Superior temporal gyrus (tissue), 1 donor: ENCODE measurements around the gene NEFH.
"Not testable (repeated sequence)": the region's sequence is repeated elsewhere in the genome, so short reads cannot be mapped to it uniquely, and the experiment has no call there.

Source experiments
- DNase-seq: peaks from one replicate; pipeline ENCODE4 v3.0.0-alpha.2; 2016; ENCODE audit errors: extremely low spot score

Gene NEFH

GRCh38 chr22:29479417-29480261 is at the start of gene NEFH:
Gene NEFH, plus strand, starts transcription at chr22:29480218. Its CDS starts 45 bp downstream, at chr22:29480263.
- no peak for DNase-seq

- DNase-seq: no peak
These were observed 48.0 kb upstream of the NEFH start for GRCh38 chr22:29431986-29432385.

- no peak for DNase-seq
These were observed 46.2 kb upstream of the NEFH start for GRCh38 chr22:29433856-29434255.

GRCh38 chr22:29434288-29434687 is 45.7 kb upstream of the NEFH start:
- no peak for DNase-seq

GRCh38 chr22:29435236-29436136 is 44.5 kb upstream of the NEFH start:
- DNase-seq: no peak

GRCh38 chr22:29438283-29438682 is 41.7 kb upstream of the NEFH start, which contains the start of gene RFPL1:
Gene RFPL1, plus strand, starts transcription at chr22:29438583.
- DNase-seq: not testable (repeated sequence)

GRCh38 chr22:29442976-29443375 is 37.0 kb upstream of the NEFH start:
- DNase-seq: no peak

GRCh38 chr22:29443452-29443851 is 36.6 kb upstream of the NEFH start:
- DNase-seq: no peak

- no peak for DNase-seq
These were observed 35.9 kb upstream of the NEFH start for GRCh38 chr22:29443861-29444792.

- DNase-seq: no peak
These were observed 34.5 kb upstream of the NEFH start for GRCh38 chr22:29445508-29445907.

- no peak for DNase-seq
These were observed 32.1 kb upstream of the NEFH start for GRCh38 chr22:29447906-29448305.

- DNase-seq: no peak
These were observed 30.6 kb upstream of the NEFH start for GRCh38 chr22:29449296-29449875.

GRCh38 chr22:29450222-29450621 is 29.8 kb upstream of the NEFH start:
- no peak for DNase-seq

- DNase-seq: no peak
These were observed 28.2 kb upstream of the NEFH start for GRCh38 chr22:29451863-29452262.

- DNase-seq: no peak
These were observed 25.7 kb upstream of the NEFH start for GRCh38 chr22:29454276-29454675.

- DNase-seq: no peak
These were observed 23.8 kb upstream of the NEFH start for GRCh38 chr22:29456211-29456671.

- DNase-seq: no peak
These were observed 22.3 kb upstream of the NEFH start for GRCh38 chr22:29457730-29458129.

- no peak for DNase-seq
These were observed 21.5 kb upstream of the NEFH start for GRCh38 chr22:29458551-29458950.

- no peak for DNase-seq
These were observed 20.2 kb upstream of the NEFH start for GRCh38 chr22:29459773-29460172.

- no peak for DNase-seq
These were observed 18.8 kb upstream of the NEFH start for GRCh38 chr22:29461263-29461662.

GRCh38 chr22:29463629-29464028 is 16.4 kb upstream of the NEFH start:
- no peak for DNase-seq
